GM23338 (cell line): Measurements from ENCODE around the gene AP1G2. TPM values are rescaled to one million over a fixed set of nuclear protein-coding genes. Genes with fewer than 3 reads are reported as not detected.

Experiments
- ATAC-seq: fragments of 200-7000 bp; cut with Tn5 transposase; 3 replicates; pipeline ENCODE4 v1.9.1; 2020
- DNase-seq: peaks from one replicate; pipeline ENCODE4 v3.0.0-alpha.2; 2015; ENCODE audit warnings: low spot score
- H2AFZ ChIP-seq: fragments of 200-600 bp; sonication (generic); 2 replicates; pipeline ENCODE4 v1.8.0; 2016; ENCODE audit warnings: antibody characterized with exemption, mild to moderate bottlenecking, moderate library complexity
- H3F3A ChIP-seq: fragments of 200-600 bp; sonication (generic); replicated peaks from 2 replicates; pipeline ENCODE4 v1.8.0; 2017; ENCODE audit warnings: antibody characterized with exemption, mixed run types, low read depth
- H3K27ac ChIP-seq: fragments of 200-600 bp; sonication (generic); 2 replicates; pipeline ENCODE4 v1.6.1; 2016; ENCODE audit warnings: low read depth
- H3K27me3 ChIP-seq: fragments of 200-600 bp; sonication (generic); 2 replicates; pipeline ENCODE4 v1.8.0; 2016; ENCODE audit warnings: mild to moderate bottlenecking, mixed run types, moderate library complexity; ENCODE audit not compliant: insufficient read depth
- H3K36me3 ChIP-seq: fragments of 200-600 bp; sonication (generic); 2 replicates; pipeline ENCODE4 v1.8.0; 2016; ENCODE audit warnings: mild to moderate bottlenecking; ENCODE audit not compliant: insufficient read depth
- H3K4me1 ChIP-seq: fragments of 200-600 bp; sonication (generic); 2 replicates; pipeline ENCODE4 v1.8.0; 2016; ENCODE audit warnings: mild to moderate bottlenecking, moderate library complexity; ENCODE audit not compliant: insufficient read depth
- H3K4me2 ChIP-seq: fragments of 200-600 bp; sonication (generic); 2 replicates; pipeline ENCODE4 v1.7.1; 2017; ENCODE audit warnings: mixed run types
- H3K4me3 ChIP-seq: fragments of 200-600 bp; sonication (generic); 2 replicates; pipeline ENCODE4 v1.6.1; 2016; ENCODE audit warnings: mixed run types
- H3K79me2 ChIP-seq: fragments of 200-600 bp; sonication (generic); replicated peaks from 2 replicates; pipeline ENCODE4 v1.8.0; 2017; ENCODE audit warnings: mild to moderate bottlenecking; ENCODE audit not compliant: insufficient read depth
- H3K9me2 ChIP-seq: fragments of 200-600 bp; sonication (generic); 2 replicates; pipeline ENCODE4 v1.8.0; 2017; ENCODE audit not compliant: insufficient read depth
- H4K20me1 ChIP-seq: fragments of 200-600 bp; sonication (generic); replicated peaks from 2 replicates; pipeline ENCODE4 v1.8.0; 2017; ENCODE audit warnings: mild to moderate bottlenecking; ENCODE audit not compliant: insufficient read depth
- H3K27ac Mint-ChIP-seq: 2 replicates; pipeline ENCODE4 v1.8.0; 2020; ENCODE audit warnings: inconsistent platforms, mild to moderate bottlenecking, moderate library complexity, mixed read lengths
- H3K27me3 Mint-ChIP-seq: 3 replicates; pipeline ENCODE4 v1.8.0; 2022; ENCODE audit warnings: low read depth, mild to moderate bottlenecking, moderate library complexity, mixed read lengths, inconsistent platforms; ENCODE audit not compliant: insufficient read depth, poor library complexity
- H3K36me3 Mint-ChIP-seq: 3 replicates; pipeline ENCODE4 v1.8.0; 2021; ENCODE audit warnings: low read depth, mild to moderate bottlenecking, inconsistent platforms, moderate library complexity, mixed read lengths
- H3K4me1 Mint-ChIP-seq: 3 replicates; pipeline ENCODE4 v1.8.0; 2020; ENCODE audit warnings: mild to moderate bottlenecking, inconsistent platforms, mixed read lengths
- H3K4me3 Mint-ChIP-seq: 3 replicates; pipeline ENCODE4 v1.8.0; 2021; ENCODE audit warnings: moderate library complexity, mild to moderate bottlenecking, inconsistent platforms, mixed read lengths
- H3K9me3 Mint-ChIP-seq: 3 replicates; pipeline ENCODE4 v1.8.0; 2020; ENCODE audit warnings: moderate library complexity, mild to moderate bottlenecking, inconsistent platforms, mixed read lengths
- CREB1 ChIP-seq: fragments of 250-450 bp; sonication (Bioruptor Pico); IDR thresholded peaks from 2 replicates; pipeline ENCODE4 v1.5.0; 2020; ENCODE audit warnings: low read depth, mild to moderate bottlenecking, moderate library complexity
- CTCF ChIP-seq, 2 experiments: fragments of 200-600 bp in 1 of 2; sonication (generic) in 1 of 2; conservative IDR thresholded peaks; 2 replicates each; pipeline versions ENCODE4 v1.5.1 to v1.6.1; 2016 to 2017; ENCODE audit warnings: antibody characterized with exemption in 2 of 2, low read depth in 2 of 2, mild to moderate bottlenecking in 2 of 2, moderate library complexity in 1 of 2
- EZH2phosphoT487 ChIP-seq: fragments of 200-600 bp; sonication (generic); IDR thresholded peaks from one replicate; pipeline ENCODE4 v1.8.1; 2018; ENCODE audit warnings: antibody characterized with exemption; ENCODE audit not compliant: unreplicated experiment
- JUNB ChIP-seq: IDR thresholded peaks from one replicate; pipeline ENCODE4 v1.6.1; 2016; ENCODE audit warnings: antibody characterized with exemption; ENCODE audit not compliant: unreplicated experiment
- NANOG ChIP-seq: IDR thresholded peaks from 2 replicates; pipeline ENCODE4 v1.6.1; 2016; ENCODE audit warnings: antibody characterized with exemption, borderline replicate concordance
- POLR2AphosphoS5 ChIP-seq: IDR thresholded peaks from 2 replicates; pipeline ENCODE4 v1.6.1; 2016; ENCODE audit warnings: antibody characterized with exemption, low read depth
- ZNF331 ChIP-seq: fragments of 250-450 bp; sonication (Bioruptor Pico); IDR thresholded peaks from 2 replicates; pipeline ENCODE4 v1.5.0; 2020; ENCODE audit warnings: low read depth, mild to moderate bottlenecking, moderate library complexity
- polyA plus RNA-seq: library from polyadenylated mRNA; unstranded; fragments of >200 nt; fragmentation: Nextera tagmentation; extraction: Ambion mirVana; gene quantifications from 2 replicates; pipeline ENCODE4 v1.2.1, GENCODE V29; 2016
- total RNA-seq: library from RNA; depleted of rRNA; stranded (reverse); fragments of >200 nt; shearing (Covaris generic); gene quantifications from 2 replicates; pipeline ENCODE4 v1.2.3, GENCODE V29; 2014
- TF ChIP-seq, protein P1 (sequence below): IDR thresholded peaks from 2 replicates; pipeline ENCODE4 v1.6.1; 2016; ENCODE audit warnings: antibody characterized with exemption

The AP1G2 gene
- total and polyA plus RNA-seq, 2 experiments from 2014 or later: 55.3 to 63.5 TPM

DNA sequence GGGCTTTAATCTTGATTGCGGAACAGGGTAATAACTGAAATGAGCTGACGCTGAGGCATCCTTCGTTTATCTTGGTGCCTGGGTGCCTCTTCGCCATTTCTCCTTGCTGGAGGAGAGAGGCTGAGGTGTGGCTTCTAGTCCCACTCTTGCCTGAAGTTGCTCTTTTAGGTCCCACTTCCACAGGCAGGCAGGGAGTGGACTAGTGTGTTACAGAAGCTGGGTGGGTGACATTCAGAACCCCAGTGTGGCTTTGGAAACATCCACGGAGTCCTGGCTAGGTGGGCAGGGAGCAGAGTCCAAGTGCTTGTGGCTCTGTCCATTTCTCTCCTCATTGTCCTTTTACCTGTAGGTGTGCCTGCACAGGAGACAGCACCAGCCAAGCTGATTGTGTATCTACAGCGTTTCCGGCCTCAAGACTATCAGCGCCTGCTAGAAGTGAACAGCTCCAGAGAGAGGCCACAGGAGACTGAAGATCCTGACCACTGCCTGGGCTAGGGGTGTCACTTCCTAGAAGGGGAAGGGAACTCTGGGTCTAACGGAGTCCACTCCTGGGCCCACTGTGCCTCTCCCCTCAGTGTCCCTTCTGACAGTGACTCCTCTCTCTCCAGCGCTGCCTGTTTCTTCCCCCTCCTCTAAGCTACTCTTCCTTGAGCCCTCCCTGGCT is 9.1 kb downstream of the AP1G2 start:
- H3K36me3 Mint-ChIP-seq: peaks cover 47% of the 10 kb centered on the region
- DNase-seq (no peak), ATAC-seq (no peak)
- Histone ChIP-seq H3K79me2 (peaks cover 19% of the 10 kb centered on the region), H3K9me2 (no peaks in the 10 kb centered on the region), H3K4me3 (no peak overlapping the region), H4K20me1 (no peaks in the 10 kb centered on the region; the same call in 1 of the 2 replicates), H3K27ac (peak overlapping the region; percentile 99), H3F3A (peaks cover 13% of the 10 kb centered on the region; the same call in 1 of the 2 replicates), H2AFZ (no peak overlapping the region), H3K36me3 (no peaks in the 10 kb centered on the region; the same call in 1 of the 2 replicates), H3K4me2 (peak overlapping the region; percentile 53; the same call in 1 of the 2 replicates), H3K27me3 (no peaks in the 10 kb centered on the region), H3K4me1 (peaks cover 38% of the 10 kb centered on the region)
- H3K27me3 Mint-ChIP-seq: peaks cover 21% of the 10 kb centered on the region
- no peak for TF ChIP-seq CTCF (conservative IDR thresholded peaks at IDR 0.05; ENCODE audit: low read depth in 2 of 2)
- no peak for TF ChIP-seq CREB1 (CRISPR knock-in tag)
- no peak for TF ChIP-seq POLR2AphosphoS5
- no peak for TF ChIP-seq JUNB
- TF ChIP-seq, protein P1, sequence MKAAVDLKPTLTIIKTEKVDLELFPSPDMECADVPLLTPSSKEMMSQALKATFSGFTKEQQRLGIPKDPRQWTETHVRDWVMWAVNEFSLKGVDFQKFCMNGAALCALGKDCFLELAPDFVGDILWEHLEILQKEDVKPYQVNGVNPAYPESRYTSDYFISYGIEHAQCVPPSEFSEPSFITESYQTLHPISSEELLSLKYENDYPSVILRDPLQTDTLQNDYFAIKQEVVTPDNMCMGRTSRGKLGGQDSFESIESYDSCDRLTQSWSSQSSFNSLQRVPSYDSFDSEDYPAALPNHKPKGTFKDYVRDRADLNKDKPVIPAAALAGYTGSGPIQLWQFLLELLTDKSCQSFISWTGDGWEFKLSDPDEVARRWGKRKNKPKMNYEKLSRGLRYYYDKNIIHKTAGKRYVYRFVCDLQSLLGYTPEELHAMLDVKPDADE: no peak
- TF ChIP-seq EZH2phosphoT487: no peak
- no peak for TF ChIP-seq NANOG
- H3K4me3 Mint-ChIP-seq: no peak overlapping the region; the same call in 2 of the 3 replicates
- H3K27ac Mint-ChIP-seq: peak overlapping the region; percentile 87
- no peaks in the 10 kb centered on the region for H3K9me3 Mint-ChIP-seq
- H3K4me1 Mint-ChIP-seq: peaks cover 47% of the 10 kb centered on the region

DNA sequence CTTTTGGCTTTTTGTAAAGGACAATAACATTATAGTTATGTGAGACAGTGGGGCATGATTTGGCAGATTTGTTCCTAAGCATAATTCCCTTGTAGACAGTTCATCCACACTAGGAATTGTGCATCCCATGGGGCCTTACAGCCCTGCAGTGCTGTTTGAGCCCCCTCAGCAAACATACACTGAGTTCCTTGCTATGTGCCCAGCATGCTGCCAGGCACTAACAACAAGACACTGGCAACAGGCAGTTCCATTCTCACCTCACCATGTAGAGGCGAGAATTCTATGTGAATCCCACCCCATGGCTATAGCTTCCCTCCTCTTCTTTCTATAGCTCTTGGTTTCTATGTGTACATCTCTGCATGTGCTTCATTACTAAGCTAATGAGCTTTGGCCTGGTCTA is 9.6 kb downstream of the AP1G2 start:
- peaks cover 19% of the 10 kb centered on the region for H3K79me2 ChIP-seq
- Mint-ChIP-seq H3K9me3 (no peaks in the 10 kb centered on the region), H3K27ac (no peak overlapping the region; the same call in 1 of the 2 replicates), H3K36me3 (peaks cover 43% of the 10 kb centered on the region), H3K4me1 (peaks cover 47% of the 10 kb centered on the region), H3K27me3 (peaks cover 21% of the 10 kb centered on the region), H3K4me3 (peak overlapping the region; percentile 63; the same call in 1 of the 3 replicates)
- peak overlapping the region; percentile 99; the same call in 1 of the 2 replicates for H3K27ac ChIP-seq
- ATAC-seq: no peak
- DNase-seq: no peak
- TF ChIP-seq ZNF331 (CRISPR knock-in tag) (no peak), CTCF (conservative IDR thresholded peaks at IDR 0.05; ENCODE audit: low read depth in 2 of 2) (no peak)
- peaks cover 38% of the 10 kb centered on the region for H3K4me1 ChIP-seq
- H3K9me2 ChIP-seq: no peaks in the 10 kb centered on the region
- H3K27me3 ChIP-seq: no peaks in the 10 kb centered on the region
- H3K4me2 ChIP-seq: 0 out of 2 replicates have a peak overlapping the region, but pooled peaks have one; percentile 95
- H3F3A ChIP-seq: peaks cover 13% of the 10 kb centered on the region; the same call in 1 of the 2 replicates
- no peak overlapping the region for H3K4me3 ChIP-seq
- no peaks in the 10 kb centered on the region; the same call in 1 of the 2 replicates for H3K36me3 ChIP-seq
- H4K20me1 ChIP-seq: no peaks in the 10 kb centered on the region; the same call in 1 of the 2 replicates
- no peak overlapping the region for H2AFZ ChIP-seq
